GM18867 (cell line): Measurements from ENCODE around the gene CTU2.

Experiments
- ATAC-seq: cut with Tn5 transposase; IDR thresholded peaks from one replicate; pipeline ENCODE4 v1.9.1; 2021; ENCODE audit warnings: mild to moderate bottlenecking, moderate library complexity; ENCODE audit not compliant: unreplicated experiment

The CTU2 gene

GRCh38 chr16:88726408-88726749 is 20.1 kb downstream of the CTU2 start:
- ATAC-seq = no peak

GRCh38 chr16:88726981-88727380 is 20.7 kb downstream of the CTU2 start:
- no peak for ATAC-seq

GRCh38 chr16:88727871-88728270 is 21.6 kb downstream of the CTU2 start:
- no peak for ATAC-seq

- ATAC-seq = no peak
These were observed 24.6 kb downstream of the CTU2 start for GRCh38 chr16:88730632-88731607.

GRCh38 chr16:88731699-88732098 is 25.4 kb downstream of the CTU2 start:
- no peak for ATAC-seq

- ATAC-seq = no peak
These were observed 26.1 kb downstream of the CTU2 start for GRCh38 chr16:88732172-88732960.

GRCh38 chr16:88732961-88733294 is 26.6 kb downstream of the CTU2 start:
- no peak for ATAC-seq

GRCh38 chr16:88733630-88734360 is 27.5 kb downstream of the CTU2 start:
- ATAC-seq = no peak

GRCh38 chr16:88734361-88734728 is 28.0 kb downstream of the CTU2 start:
- no peak for ATAC-seq

GRCh38 chr16:88735121-88735520 is 28.8 kb downstream of the CTU2 start:
- ATAC-seq = no peak

GRCh38 chr16:88735616-88736015 is 29.3 kb downstream of the CTU2 start:
- no peak for ATAC-seq

- no peak for ATAC-seq
These were observed 29.8 kb downstream of the CTU2 start for GRCh38 chr16:88736088-88736487.

GRCh38 chr16:88736496-88736895 is 30.2 kb downstream of the CTU2 start:
- no peak for ATAC-seq

GRCh38 chr16:88737298-88738150 is 31.2 kb downstream of the CTU2 start:
- ATAC-seq = peak; percentile 53

- no peak for ATAC-seq
These were observed 32.1 kb downstream of the CTU2 start for GRCh38 chr16:88738151-88739084.

- ATAC-seq = no peak
These were observed 33.1 kb downstream of the CTU2 start for GRCh38 chr16:88739139-88739976.

- no peak for ATAC-seq
These were observed 33.8 kb downstream of the CTU2 start for GRCh38 chr16:88739977-88740726.

- ATAC-seq = no peak
These were observed 34.4 kb downstream of the CTU2 start for GRCh38 chr16:88740727-88741055.
